Measurements from ENCODE around the gene CBL.
"Not testable (repeated sequence)": the region's sequence is repeated elsewhere in the genome, so short reads cannot be mapped to it uniquely, and the experiment has no call there.

Gene CBL

GRCh38 chr11:119209186-119209585 is 3.0 kb downstream of the CBL start:
- FAIRE-seq (no peak), DNase-seq (ENCODE audit: low spot score) (no peak)

- DNase-seq (ENCODE audit: low spot score), result no peak
- FAIRE-seq, result no peak
These were observed 3.9 kb downstream of the CBL start for GRCh38 chr11:119210050-119210449.

- FAIRE-seq, result no peak
- DNase-seq (ENCODE audit: low spot score), result peak; percentile 40
These were observed 12.2 kb downstream of the CBL start for GRCh38 chr11:119218141-119218878.

- FAIRE-seq (no peak), DNase-seq (ENCODE audit: low spot score) (no peak)
These were observed 16.2 kb downstream of the CBL start for GRCh38 chr11:119222308-119222707.

- FAIRE-seq, result no peak
These were observed 16.8 kb downstream of the CBL start for GRCh38 chr11:119222891-119223290.

GRCh38 chr11:119223856-119224255 is 17.7 kb downstream of the CBL start:
- FAIRE-seq (no peak), DNase-seq (ENCODE audit: low spot score) (no peak)

More at GRCh38 chr11:119222891-119223290, 16.8 kb downstream of the CBL start:
- DNase-seq (ENCODE audit: low spot score), result no peak

- not testable (repeated sequence) for FAIRE-seq; DNase-seq (ENCODE audit: low spot score)
These were observed 22.6 kb downstream of the CBL start for GRCh38 chr11:119228535-119229287.

- DNase-seq (ENCODE audit: low spot score) (no peak), FAIRE-seq (no peak)
These were observed 23.1 kb downstream of the CBL start for GRCh38 chr11:119229288-119229672.

GRCh38 chr11:119229741-119230140 is 23.6 kb downstream of the CBL start:
- FAIRE-seq (no peak), DNase-seq (ENCODE audit: low spot score) (no peak)

GRCh38 chr11:119236490-119236889 is 30.4 kb downstream of the CBL start:
- DNase-seq (ENCODE audit: low spot score), result no peak
- no peak for FAIRE-seq

- DNase-seq (ENCODE audit: low spot score) (no peak), FAIRE-seq (no peak)
These were observed 30.8 kb downstream of the CBL start for GRCh38 chr11:119236891-119237290.

- no peak for FAIRE-seq
- no peak for DNase-seq (ENCODE audit: low spot score)
These were observed 31.4 kb downstream of the CBL start for GRCh38 chr11:119237515-119237914.

- DNase-seq (ENCODE audit: low spot score) (no peak), FAIRE-seq (no peak)
These were observed 42.9 kb downstream of the CBL start for GRCh38 chr11:119248750-119249670.

- FAIRE-seq (no peak), DNase-seq (ENCODE audit: low spot score) (no peak)
These were observed 43.5 kb downstream of the CBL start for GRCh38 chr11:119249671-119250010.

GRCh38 chr11:119251114-119251513 is 45.0 kb downstream of the CBL start:
- DNase-seq (ENCODE audit: low spot score) (no peak), FAIRE-seq (no peak)

- DNase-seq (ENCODE audit: low spot score), result no peak
- no peak for FAIRE-seq
These were observed 48.1 kb downstream of the CBL start for GRCh38 chr11:119254239-119254638.

GRCh38 chr11:119258180-119258579 is 52.0 kb downstream of the CBL start:
- FAIRE-seq, result no peak
- DNase-seq (ENCODE audit: low spot score), result no peak

GRCh38 chr11:119258983-119259382 is 52.8 kb downstream of the CBL start:
- FAIRE-seq, result no peak
- no peak for DNase-seq (ENCODE audit: low spot score)

GRCh38 chr11:119262668-119263351 is 56.7 kb downstream of the CBL start:
- DNase-seq (ENCODE audit: low spot score), result no peak
- no peak for FAIRE-seq

GRCh38 chr11:119263352-119263940 is 57.3 kb downstream of the CBL start:
- no peak for DNase-seq (ENCODE audit: low spot score)
- no peak for FAIRE-seq

GRCh38 chr11:119266063-119266462 is 59.9 kb downstream of the CBL start:
- no peak for FAIRE-seq
- DNase-seq (ENCODE audit: low spot score), result no peak

All from urothelium cell line (cell line).